ENCODE data around the gene RGS6.

The RGS6 gene

DNA sequence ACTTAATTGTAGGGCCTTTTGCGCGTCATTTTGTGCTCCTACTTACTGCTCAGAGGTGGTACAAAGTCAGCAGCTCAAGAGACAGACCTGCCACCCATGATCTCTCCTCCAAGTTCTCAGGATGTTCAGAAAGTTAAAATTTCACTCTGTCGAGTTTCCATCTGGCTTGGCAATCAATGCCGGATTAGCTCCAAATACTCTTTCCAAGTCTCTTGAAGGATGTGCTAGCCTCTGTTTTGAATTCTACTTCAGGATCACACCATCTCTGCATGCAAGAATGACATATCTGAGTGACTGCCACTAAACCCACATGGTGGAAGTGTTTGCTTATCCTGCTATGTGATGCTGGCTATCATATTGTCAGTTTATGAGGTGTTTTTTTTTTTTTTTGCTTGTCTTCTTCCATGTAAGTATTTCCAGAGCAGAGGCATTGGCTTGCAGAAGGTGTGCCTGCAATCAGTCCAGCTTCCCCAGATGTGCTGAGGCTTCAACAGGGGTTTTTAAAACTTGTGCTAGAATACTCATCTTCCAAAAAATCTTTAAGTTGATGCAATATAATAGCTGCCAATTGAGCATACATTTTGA is 125.6 kb downstream of the RGS6 start:
- H3K4me1 ChIP-seq (ENCODE audit: low read depth, poor library complexity, severe bottlenecking): no peaks in the 10 kb centered on the region
- no peak overlapping the region for H3K9ac ChIP-seq
- no peaks in the 10 kb centered on the region for H3K79me2 ChIP-seq (ENCODE audit: insufficient read depth, low read depth)
- TF ChIP-seq, protein P1, sequence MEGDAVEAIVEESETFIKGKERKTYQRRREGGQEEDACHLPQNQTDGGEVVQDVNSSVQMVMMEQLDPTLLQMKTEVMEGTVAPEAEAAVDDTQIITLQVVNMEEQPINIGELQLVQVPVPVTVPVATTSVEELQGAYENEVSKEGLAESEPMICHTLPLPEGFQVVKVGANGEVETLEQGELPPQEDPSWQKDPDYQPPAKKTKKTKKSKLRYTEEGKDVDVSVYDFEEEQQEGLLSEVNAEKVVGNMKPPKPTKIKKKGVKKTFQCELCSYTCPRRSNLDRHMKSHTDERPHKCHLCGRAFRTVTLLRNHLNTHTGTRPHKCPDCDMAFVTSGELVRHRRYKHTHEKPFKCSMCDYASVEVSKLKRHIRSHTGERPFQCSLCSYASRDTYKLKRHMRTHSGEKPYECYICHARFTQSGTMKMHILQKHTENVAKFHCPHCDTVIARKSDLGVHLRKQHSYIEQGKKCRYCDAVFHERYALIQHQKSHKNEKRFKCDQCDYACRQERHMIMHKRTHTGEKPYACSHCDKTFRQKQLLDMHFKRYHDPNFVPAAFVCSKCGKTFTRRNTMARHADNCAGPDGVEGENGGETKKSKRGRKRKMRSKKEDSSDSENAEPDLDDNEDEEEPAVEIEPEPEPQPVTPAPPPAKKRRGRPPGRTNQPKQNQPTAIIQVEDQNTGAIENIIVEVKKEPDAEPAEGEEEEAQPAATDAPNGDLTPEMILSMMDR (conservative IDR thresholded peaks at IDR 0.05; ENCODE audit: low read depth, low read length): no peak
- no peaks in the 10 kb centered on the region for H3K36me3 ChIP-seq (ENCODE audit: insufficient read depth)
- no peak overlapping the region for H3K4me3 ChIP-seq (IDR thresholded peaks at IDR 0.05; ENCODE audit: insufficient read depth, low read depth, low read length)
- H3K27ac ChIP-seq: no peak overlapping the region
- no peak overlapping the region for H2AFZ ChIP-seq (ENCODE audit: low read depth)
- no peaks in the 10 kb centered on the region for H4K20me1 ChIP-seq (ENCODE audit: insufficient read depth)
- H3K27me3 ChIP-seq (ENCODE audit: insufficient read depth, low read depth): no peaks in the 10 kb centered on the region
- H3K4me2 ChIP-seq: no peak overlapping the region

DNA sequence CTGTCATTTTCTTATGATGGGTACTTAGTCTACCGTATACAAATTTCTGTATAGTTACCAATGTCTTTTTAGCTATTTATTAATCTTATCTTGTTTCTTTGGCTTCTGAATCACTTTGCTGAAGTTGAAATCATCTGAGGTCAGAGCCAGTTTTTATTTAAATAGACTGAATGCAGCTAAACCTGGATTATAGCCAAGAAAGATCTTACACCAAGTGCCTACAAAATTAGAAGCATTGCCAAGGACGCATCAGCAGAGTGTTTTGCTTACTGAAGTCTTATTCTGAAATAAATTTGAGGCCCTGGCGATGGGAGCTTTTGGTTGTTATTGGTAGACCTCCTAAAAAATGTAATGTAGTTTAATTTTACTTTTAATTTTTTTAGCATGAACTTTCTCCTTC is 128.2 kb downstream of the RGS6 start:
- H3K4me1 ChIP-seq (ENCODE audit: low read depth, poor library complexity, severe bottlenecking): no peaks in the 10 kb centered on the region
- no peaks in the 10 kb centered on the region for H3K36me3 ChIP-seq (ENCODE audit: insufficient read depth)
- H3K27me3 ChIP-seq (ENCODE audit: insufficient read depth, low read depth): no peaks in the 10 kb centered on the region
- TF ChIP-seq, protein P1 (conservative IDR thresholded peaks at IDR 0.05; ENCODE audit: low read depth, low read length): no peak
- H2AFZ ChIP-seq (ENCODE audit: low read depth): no peak overlapping the region
- no peaks in the 10 kb centered on the region for H4K20me1 ChIP-seq (ENCODE audit: insufficient read depth)
- H3K9ac ChIP-seq: no peak overlapping the region
- no peak overlapping the region for H3K4me2 ChIP-seq
- H3K4me3 ChIP-seq (IDR thresholded peaks at IDR 0.05; ENCODE audit: insufficient read depth, low read depth, low read length): no peak overlapping the region
- H3K27ac ChIP-seq: no peak overlapping the region
- no peaks in the 10 kb centered on the region for H3K79me2 ChIP-seq (ENCODE audit: insufficient read depth, low read depth)

DNA sequence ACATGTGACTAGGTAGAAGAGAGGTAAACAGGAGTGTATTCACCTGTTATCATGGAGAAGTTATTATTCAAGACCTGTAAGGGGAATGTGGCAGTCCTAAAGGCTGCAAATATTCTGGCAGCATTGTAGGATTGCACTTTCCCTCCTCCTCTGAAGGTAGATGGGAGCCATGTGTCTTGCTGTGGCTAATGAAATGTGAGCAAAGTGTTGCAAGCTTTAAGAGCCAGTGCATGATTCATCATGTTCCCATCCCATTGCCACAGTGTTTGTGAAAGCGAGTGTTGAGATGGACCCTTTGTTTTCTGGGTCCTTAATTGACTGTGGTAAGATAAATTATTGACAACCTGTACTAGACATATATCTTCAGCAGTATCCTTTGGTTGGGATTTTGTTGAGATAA is 128.7 kb downstream of the RGS6 start:
- no peaks in the 10 kb centered on the region for H3K79me2 ChIP-seq (ENCODE audit: insufficient read depth, low read depth)
- H2AFZ ChIP-seq (ENCODE audit: low read depth): no peak overlapping the region
- H3K27me3 ChIP-seq (ENCODE audit: insufficient read depth, low read depth): no peaks in the 10 kb centered on the region
- no peaks in the 10 kb centered on the region for H4K20me1 ChIP-seq (ENCODE audit: insufficient read depth)
- TF ChIP-seq, protein P1 (conservative IDR thresholded peaks at IDR 0.05; ENCODE audit: low read depth, low read length): no peak
- H3K4me3 ChIP-seq (IDR thresholded peaks at IDR 0.05; ENCODE audit: insufficient read depth, low read depth, low read length): no peak overlapping the region
- no peak overlapping the region for H3K9ac ChIP-seq
- H3K27ac ChIP-seq: no peak overlapping the region
- H3K4me1 ChIP-seq (ENCODE audit: low read depth, poor library complexity, severe bottlenecking): no peaks in the 10 kb centered on the region
- H3K36me3 ChIP-seq (ENCODE audit: insufficient read depth): no peaks in the 10 kb centered on the region
- H3K4me2 ChIP-seq: no peak overlapping the region

DNA sequence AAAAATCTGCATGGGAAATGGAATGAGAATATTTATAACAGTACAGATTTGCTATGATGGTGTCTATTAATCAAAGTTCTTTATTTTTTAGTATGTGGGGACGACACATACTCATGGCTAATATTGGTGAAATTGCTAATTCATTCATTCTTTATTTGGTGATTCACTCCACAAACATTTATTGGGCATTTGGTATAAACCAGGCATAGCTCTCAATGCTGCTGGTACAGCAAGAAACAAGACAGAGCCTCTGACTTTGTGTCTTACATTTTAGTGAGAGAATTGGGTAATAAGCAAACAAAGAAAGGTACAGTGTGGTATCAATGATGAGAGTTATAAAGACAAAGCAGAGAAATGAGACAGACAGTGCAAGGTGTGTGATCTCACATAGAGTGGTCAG is 129.5 kb downstream of the RGS6 start:
- no peak overlapping the region for H3K9ac ChIP-seq
- TF ChIP-seq, protein P1 (conservative IDR thresholded peaks at IDR 0.05; ENCODE audit: low read depth, low read length): no peak

More for the DNA sequence above, 129.5 kb downstream of the RGS6 start:
- Histone ChIP-seq H3K27ac (no peak overlapping the region), H2AFZ (ENCODE audit: low read depth) (no peak overlapping the region), H4K20me1 (ENCODE audit: insufficient read depth) (no peaks in the 10 kb centered on the region), H3K4me3 (IDR thresholded peaks at IDR 0.05; ENCODE audit: insufficient read depth, low read depth, low read length) (no peak overlapping the region), H3K79me2 (ENCODE audit: insufficient read depth, low read depth) (no peaks in the 10 kb centered on the region), H3K27me3 (ENCODE audit: insufficient read depth, low read depth) (no peaks in the 10 kb centered on the region), H3K4me1 (ENCODE audit: low read depth, poor library complexity, severe bottlenecking) (no peaks in the 10 kb centered on the region), H3K36me3 (ENCODE audit: insufficient read depth) (no peaks in the 10 kb centered on the region), H3K4me2 (no peak overlapping the region)
